AG09309 (cell line): ENCODE measurements around the gene CHCHD6.

Experiments used
- DNase-seq: peaks from one replicate; pipeline ENCODE4 v3.0.0-alpha.2; 2010; ENCODE audit warnings: low read depth
- H3K4me3 ChIP-seq: 2 replicates; pipeline ENCODE4 v1.5.1; 2011; ENCODE audit warnings: mild to moderate bottlenecking, low read depth, low read length, moderate library complexity; ENCODE audit not compliant: control insufficient read depth
- CTCF ChIP-seq: IDR thresholded peaks from 2 replicates; pipeline ENCODE4 v1.5.1; 2011; ENCODE audit warnings: mild to moderate bottlenecking, low read depth, low read length, inconsistent platforms; ENCODE audit not compliant: insufficient read depth, control insufficient read depth; ENCODE audit errors: missing control alignments

The CHCHD6 gene

GRCh38 chr3:126962756-126963155, 258.7 kb downstream of the CHCHD6 start:
- TF ChIP-seq CTCF = no peak
- DNase-seq = no peak
- H3K4me3 ChIP-seq = no peak overlapping the region

DNA sequence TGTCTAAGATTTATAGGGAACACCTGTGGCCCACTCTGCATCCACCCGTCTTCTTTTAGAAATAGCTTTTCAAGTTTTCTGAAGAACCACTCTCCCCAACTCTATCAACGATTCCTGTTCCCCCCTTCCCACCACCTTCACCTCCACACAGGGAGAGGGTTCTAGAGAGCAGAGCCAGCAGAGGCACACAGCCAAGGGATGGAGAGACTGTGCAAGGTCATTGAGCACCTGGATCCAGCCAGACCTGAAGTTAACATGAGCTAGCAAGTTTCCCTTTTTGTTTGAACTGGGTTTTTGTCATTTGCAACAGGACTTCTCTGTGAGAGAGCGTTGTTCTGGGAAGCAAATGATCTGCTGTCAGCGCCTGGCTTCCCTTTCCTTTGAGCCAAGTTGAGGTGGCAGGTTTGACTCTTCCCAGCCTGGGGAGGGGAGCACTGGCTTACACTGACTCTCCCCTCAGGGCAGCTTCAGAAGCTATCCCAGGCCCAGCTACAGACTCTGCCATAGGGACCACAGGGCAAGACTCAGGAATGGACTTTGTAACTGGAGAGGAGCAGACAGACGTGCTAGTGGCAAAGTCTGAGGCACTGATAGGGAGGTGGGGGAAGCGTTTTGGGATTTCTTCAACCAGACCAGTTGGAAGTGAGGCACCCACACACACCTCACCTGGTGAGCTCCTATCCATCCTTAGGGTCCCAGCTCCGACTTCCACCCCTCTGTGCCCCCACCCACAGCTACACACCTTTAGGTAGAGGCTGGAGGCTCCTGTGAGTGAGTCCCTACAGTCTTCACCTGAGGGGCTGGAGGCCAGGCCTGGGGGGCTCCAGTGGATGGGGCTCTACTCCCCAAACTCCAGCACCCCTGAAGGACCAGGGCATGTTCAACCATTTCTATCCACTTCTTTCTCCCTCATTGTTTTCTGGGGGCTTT, 259.5 kb downstream of the CHCHD6 start:
- DNase-seq = no peak
- no peak overlapping the region for H3K4me3 ChIP-seq
- no peak for TF ChIP-seq CTCF

DNA sequence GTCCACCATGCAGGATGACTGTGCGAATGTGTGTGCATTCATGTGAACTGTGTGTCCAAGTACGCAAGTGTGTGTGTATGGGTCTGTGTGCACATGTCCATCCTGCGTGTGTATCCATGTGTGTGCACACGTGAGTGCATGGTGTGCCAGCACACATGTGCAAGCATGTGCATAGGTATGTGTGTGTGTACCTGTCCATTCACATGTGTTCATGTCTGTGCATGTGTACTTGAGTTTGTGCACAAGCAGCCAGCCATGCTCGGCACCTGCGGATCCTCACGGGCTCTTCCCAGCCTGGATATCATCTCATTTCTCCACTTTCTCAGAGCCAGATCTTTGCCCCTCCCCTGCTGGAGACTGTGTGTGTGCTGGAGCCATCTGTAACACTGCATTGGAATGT, 260.2 kb downstream of the CHCHD6 start:
- no peak for DNase-seq
- TF ChIP-seq CTCF = no peak
- no peak overlapping the region for H3K4me3 ChIP-seq

- DNase-seq = no peak
- H3K4me3 ChIP-seq = no peak overlapping the region
- no peak for TF ChIP-seq CTCF
These were observed 260.9 kb downstream of the CHCHD6 start for GRCh38 chr3:126964950-126965349.

- no peak overlapping the region for H3K4me3 ChIP-seq
- DNase-seq = no peak
- TF ChIP-seq CTCF = no peak
These were observed 261.6 kb downstream of the CHCHD6 start for GRCh38 chr3:126965526-126966080.

- no peak overlapping the region for H3K4me3 ChIP-seq
- DNase-seq = no peak
- no peak for TF ChIP-seq CTCF
These were observed 263.3 kb downstream of the CHCHD6 start for GRCh38 chr3:126967386-126967785.
